ENCODE measurements around the gene NUDT16L1. TPM values are rescaled to one million over a fixed set of nuclear protein-coding genes. Genes with fewer than 3 reads are reported as not detected.

NUDT16L1 gene
- polyA plus RNA-seq, 1 of the 3 experiments (the other 2 are of a cell fraction) = 45.8 TPM

DNA sequence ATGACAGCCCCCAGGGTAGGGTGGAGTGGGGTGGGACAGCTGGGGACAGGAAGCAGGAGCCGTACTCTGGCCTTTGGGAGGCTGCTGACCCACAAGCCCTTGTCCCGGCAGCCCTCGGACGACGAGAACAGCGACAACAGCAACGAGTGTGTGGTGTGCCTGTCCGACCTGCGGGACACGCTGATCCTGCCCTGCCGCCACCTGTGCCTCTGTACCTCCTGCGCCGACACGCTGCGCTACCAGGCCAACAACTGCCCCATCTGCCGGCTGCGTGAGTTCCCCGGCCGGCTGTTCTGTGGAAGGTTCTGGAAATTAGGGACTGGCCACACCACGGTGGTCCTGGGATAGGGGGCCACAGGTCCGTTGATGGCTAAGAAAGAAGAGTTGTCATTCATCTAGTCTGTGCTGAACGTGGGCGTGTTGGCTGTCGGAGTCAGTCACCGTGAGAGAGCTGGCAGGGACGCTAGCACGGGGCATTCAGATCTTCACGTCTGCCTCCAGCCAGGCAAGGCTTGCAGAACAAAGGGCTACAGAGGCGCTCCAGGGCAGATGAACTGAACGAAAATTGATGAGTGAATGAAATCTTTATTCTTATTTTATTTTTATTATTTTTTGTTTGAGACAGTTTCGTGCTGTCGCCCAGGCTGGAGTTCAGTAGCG, 19.8 kb upstream of the NUDT16L1 start:
- no peak overlapping the region for H3K27ac ChIP-seq (ENCODE audit: low read depth in 2 of 2, low read length in 1 of 2)
- 96% methylated on average over 23 of the region's 33 CpGs for WGBS (ENCODE audit: low lambda C conversion rate)
- peaks cover 16% of the 10 kb centered on the region in 2 experiments for H3K36me3 ChIP-seq (replicated peaks in 1 of 2; ENCODE audit: control insufficient read depth in 1 of 2, insufficient read depth in 2 of 2, low read length in 1 of 2)
- H3K4me2 ChIP-seq = no peak overlapping the region
- H3K4me1 ChIP-seq (ENCODE audit: control insufficient read depth in 1 of 2, insufficient read depth in 2 of 2, low read depth in 1 of 2, low read length in 1 of 2) = no peaks in the 10 kb centered on the region; a peak in 1 of 4 replicates
- no peak overlapping the region for H2AFZ ChIP-seq (ENCODE audit: low read depth)
- CTCF ChIA-PET = no interaction called here
- POLR2A ChIA-PET = no interaction called here
- H3K27me3 ChIP-seq (ENCODE audit: insufficient read depth) = no peaks in the 10 kb centered on the region
- no peak overlapping the region for H3K9ac ChIP-seq
- no peaks in the 10 kb centered on the region for H3K9me2 ChIP-seq
- no peaks in the 10 kb centered on the region for H3K9me3 ChIP-seq
- no peak overlapping the region for H3K4me3 ChIP-seq (ENCODE audit: low read depth in 2 of 2, low read length in 1 of 2)
- 0 out of 2 replicates have a peak, but pooled peaks cover 2% of the 10 kb centered on the region for H4K20me1 ChIP-seq (ENCODE audit: insufficient read depth)
- no peaks in the 10 kb centered on the region for H3K79me2 ChIP-seq (ENCODE audit: insufficient read depth)
- no peak for TF ChIP-seq ELF1 (IDR thresholded peaks at IDR 0.05)
- no peak for TF ChIP-seq RAD21 (IDR thresholded peaks at IDR 0.05; ENCODE audit: low read length)
- TF ChIP-seq, protein P1, sequence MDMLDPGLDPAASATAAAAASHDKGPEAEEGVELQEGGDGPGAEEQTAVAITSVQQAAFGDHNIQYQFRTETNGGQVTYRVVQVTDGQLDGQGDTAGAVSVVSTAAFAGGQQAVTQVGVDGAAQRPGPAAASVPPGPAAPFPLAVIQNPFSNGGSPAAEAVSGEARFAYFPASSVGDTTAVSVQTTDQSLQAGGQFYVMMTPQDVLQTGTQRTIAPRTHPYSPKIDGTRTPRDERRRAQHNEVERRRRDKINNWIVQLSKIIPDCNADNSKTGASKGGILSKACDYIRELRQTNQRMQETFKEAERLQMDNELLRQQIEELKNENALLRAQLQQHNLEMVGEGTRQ (IDR thresholded peaks at IDR 0.05; ENCODE audit: borderline replicate concordance, low read depth, low read length) = no peak
- TF ChIP-seq EP300 (IDR thresholded peaks at IDR 0.05; ENCODE audit: borderline replicate concordance in 1 of 2, low read depth in 1 of 2, low read length in 1 of 2) = no peak
- no peak for TF ChIP-seq NRF1 (IDR thresholded peaks at IDR 0.05; ENCODE audit: low read depth, low read length)
- TF ChIP-seq TAF1 (IDR thresholded peaks at IDR 0.05; ENCODE audit: borderline replicate concordance, low read depth, low read length) = no peak
- TF ChIP-seq, protein P2, sequence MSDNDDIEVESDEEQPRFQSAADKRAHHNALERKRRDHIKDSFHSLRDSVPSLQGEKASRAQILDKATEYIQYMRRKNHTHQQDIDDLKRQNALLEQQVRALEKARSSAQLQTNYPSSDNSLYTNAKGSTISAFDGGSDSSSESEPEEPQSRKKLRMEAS (IDR thresholded peaks at IDR 0.05; ENCODE audit: low read depth) = no peak
- TF ChIP-seq RXRA (IDR thresholded peaks at IDR 0.05; ENCODE audit: borderline replicate concordance, low read depth) = no peak
- no peak for TF ChIP-seq POLR2AphosphoS5 (IDR thresholded peaks at IDR 0.05; ENCODE audit: low read depth, low read length)
- TF ChIP-seq RCOR1 (IDR thresholded peaks at IDR 0.05; ENCODE audit: low read length) = no peak
- TF ChIP-seq, protein P3, sequence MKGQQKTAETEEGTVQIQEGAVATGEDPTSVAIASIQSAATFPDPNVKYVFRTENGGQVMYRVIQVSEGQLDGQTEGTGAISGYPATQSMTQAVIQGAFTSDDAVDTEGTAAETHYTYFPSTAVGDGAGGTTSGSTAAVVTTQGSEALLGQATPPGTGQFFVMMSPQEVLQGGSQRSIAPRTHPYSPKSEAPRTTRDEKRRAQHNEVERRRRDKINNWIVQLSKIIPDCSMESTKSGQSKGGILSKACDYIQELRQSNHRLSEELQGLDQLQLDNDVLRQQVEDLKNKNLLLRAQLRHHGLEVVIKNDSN (IDR thresholded peaks at IDR 0.05; ENCODE audit: borderline replicate concordance, low read depth) = no peak
- TF ChIP-seq GATA2 (CRISPR knock-in tag; IDR thresholded peaks at IDR 0.05) = no peak
- no peak for TF ChIP-seq MXI1 (IDR thresholded peaks at IDR 0.05; ENCODE audit: low read depth, low read length)
- TF ChIP-seq, protein P4, sequence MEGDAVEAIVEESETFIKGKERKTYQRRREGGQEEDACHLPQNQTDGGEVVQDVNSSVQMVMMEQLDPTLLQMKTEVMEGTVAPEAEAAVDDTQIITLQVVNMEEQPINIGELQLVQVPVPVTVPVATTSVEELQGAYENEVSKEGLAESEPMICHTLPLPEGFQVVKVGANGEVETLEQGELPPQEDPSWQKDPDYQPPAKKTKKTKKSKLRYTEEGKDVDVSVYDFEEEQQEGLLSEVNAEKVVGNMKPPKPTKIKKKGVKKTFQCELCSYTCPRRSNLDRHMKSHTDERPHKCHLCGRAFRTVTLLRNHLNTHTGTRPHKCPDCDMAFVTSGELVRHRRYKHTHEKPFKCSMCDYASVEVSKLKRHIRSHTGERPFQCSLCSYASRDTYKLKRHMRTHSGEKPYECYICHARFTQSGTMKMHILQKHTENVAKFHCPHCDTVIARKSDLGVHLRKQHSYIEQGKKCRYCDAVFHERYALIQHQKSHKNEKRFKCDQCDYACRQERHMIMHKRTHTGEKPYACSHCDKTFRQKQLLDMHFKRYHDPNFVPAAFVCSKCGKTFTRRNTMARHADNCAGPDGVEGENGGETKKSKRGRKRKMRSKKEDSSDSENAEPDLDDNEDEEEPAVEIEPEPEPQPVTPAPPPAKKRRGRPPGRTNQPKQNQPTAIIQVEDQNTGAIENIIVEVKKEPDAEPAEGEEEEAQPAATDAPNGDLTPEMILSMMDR (IDR thresholded peaks at IDR 0.05) = no peak
- TF ChIP-seq YY1 (IDR thresholded peaks at IDR 0.05; ENCODE audit: low read depth) = no peak
- TF ChIP-seq, protein P5, sequence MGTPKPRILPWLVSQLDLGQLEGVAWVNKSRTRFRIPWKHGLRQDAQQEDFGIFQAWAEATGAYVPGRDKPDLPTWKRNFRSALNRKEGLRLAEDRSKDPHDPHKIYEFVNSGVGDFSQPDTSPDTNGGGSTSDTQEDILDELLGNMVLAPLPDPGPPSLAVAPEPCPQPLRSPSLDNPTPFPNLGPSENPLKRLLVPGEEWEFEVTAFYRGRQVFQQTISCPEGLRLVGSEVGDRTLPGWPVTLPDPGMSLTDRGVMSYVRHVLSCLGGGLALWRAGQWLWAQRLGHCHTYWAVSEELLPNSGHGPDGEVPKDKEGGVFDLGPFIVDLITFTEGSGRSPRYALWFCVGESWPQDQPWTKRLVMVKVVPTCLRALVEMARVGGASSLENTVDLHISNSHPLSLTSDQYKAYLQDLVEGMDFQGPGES (IDR thresholded peaks at IDR 0.05; ENCODE audit: low read depth, low read length) = no peak
- TF ChIP-seq RFX5 (IDR thresholded peaks at IDR 0.05; ENCODE audit: low read length) = no peak
- TF ChIP-seq FOXJ3 (CRISPR knock-in tag; IDR thresholded peaks at IDR 0.05) = no peak
- no peak for DNase-seq
- no peaks in the 10 kb centered on the region for H3F3A ChIP-seq (replicated peaks; ENCODE audit: insufficient read depth)
